Activated T-cell treated with anti-CD3 and anti-CD28 coated beads, Interleukin-2, amount 50 U/mL, for 1 hour (primary cell): ENCODE data around the gene PTCRA.
A peak's percentile ranks its signal among the peaks of the same experiment; 100 is the strongest.
"Not testable (repeated sequence)": the region's sequence is repeated elsewhere in the genome, so short reads cannot be mapped to it uniquely, and the experiment has no call there.

Experiments used
- DNase-seq: peaks from one replicate; pipeline ENCODE4 v3.0.0-alpha.2; 2020

Gene PTCRA

DNA sequence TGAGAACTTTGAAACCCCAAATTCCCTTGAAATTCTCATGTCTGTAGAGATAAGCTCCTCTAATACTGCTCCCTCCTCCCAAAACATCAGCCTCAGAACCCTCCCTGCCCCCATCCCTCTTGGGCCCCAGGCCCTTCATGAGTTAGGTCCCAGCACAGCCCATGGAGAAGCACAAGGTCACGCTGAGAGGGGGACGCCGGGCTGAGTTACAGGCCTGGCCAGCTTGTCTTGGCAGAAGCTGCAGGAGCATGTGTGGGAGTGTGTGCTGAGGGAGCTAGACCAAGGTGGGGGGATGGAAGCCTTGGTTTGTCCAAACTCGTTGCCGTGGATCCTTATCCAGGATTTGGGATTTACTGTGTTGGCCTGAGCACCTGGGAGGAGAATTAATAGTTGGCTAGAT is 8.5 kb upstream of the PTCRA start:
- no peak for DNase-seq

DNA sequence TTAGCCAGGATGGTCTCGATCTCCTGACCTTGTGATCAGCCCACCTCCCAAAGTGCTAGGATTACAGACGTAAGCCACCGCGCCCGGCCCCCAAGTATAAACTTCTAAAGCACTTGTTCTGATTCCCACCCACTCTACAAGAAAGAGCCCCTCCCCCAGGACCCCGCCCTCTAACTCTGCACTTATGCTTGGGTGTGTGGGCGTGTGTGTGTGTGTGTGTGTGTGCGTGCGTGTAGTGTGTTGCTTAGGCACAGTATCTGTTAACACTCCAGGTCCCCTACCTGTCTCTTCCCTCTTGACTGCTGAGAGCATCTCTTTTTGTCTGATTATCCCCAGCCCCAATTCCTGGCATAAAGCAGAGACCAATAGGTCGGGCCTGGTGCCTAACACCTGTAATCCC is 6.0 kb upstream of the PTCRA start:
- DNase-seq: no peak

DNA sequence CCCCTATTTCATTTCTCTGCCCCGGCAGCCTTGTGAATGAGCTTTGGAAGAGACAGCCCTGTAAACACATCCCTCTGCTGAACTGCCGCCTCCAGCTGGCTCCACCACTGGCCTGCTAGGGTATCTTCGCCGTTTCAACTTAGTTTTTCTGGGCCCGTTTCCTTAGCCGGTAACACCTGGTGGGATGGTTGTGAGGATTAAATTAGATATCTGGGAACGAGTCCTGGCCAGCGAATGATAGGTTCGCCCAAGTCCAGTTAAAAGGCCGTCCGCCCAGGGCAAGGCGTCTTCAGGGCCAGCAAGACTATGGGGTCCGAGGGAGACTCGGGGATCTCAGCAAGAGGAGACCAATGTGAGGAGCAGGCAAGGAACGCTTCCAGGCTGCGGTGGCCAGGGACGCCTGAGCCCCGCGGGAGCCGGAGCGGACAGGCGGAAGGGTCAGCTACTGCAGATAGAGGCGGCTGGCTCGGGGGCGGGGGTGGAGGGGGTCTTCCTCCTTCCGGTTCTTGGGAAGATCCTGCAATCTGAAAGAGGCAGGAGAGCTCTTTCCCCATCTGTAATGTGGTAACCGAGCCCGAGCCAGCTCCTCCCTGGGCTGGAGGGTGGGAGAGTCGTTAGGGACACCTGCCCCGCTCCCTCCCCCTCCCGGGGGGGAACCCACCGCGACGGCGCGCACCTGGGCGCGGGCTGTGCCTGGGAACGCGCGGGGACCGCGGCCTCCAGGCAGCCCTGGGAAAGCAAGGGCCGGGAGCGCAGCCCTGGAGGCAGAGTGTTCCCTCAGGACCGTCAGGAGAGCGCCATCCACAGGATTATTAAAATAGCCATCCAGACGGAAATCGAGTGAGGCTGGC is 4.5 kb upstream of the PTCRA start:
- DNase-seq: no peak

DNA sequence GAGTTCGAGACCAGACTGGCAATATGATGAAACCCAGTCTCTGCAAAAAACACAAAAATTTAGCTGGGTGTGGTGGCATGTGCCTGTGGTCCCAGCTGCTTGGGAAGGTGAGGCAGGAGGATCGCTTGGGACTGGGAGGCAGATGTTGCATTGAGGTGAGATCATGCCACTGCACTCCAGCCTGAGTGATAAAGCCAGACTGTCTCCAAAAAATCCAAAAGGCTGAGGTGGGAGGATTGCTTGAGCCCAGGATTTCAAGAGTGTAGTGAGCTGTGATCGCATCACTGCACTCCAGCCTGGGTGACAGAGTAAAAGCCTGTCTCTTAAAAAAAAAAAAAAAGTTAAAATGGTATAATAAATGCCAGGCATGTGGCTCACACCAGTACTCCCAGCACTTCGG is 1.3 kb upstream of the PTCRA start:
- DNase-seq: no peak

DNA sequence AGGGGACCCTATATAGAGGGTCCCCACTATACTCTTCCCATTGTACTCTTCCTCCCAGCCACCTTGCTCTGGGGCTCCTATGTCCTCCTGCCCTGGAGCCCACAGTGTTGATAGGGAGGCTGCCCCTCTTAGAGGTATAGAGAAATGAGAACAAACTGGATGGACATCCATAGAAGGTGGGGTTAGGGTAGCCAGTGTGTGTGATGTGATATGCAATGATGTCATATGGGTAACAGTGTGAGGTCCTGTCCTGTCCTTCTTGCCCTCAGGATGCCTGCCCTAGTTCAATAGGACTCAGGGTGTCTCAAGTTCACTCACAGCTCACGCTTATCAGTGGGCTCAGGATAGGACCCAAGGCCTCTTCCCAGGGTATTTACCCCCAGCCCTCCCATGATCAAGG is 435 bp downstream of the PTCRA start:
- DNase-seq: no peak

DNA sequence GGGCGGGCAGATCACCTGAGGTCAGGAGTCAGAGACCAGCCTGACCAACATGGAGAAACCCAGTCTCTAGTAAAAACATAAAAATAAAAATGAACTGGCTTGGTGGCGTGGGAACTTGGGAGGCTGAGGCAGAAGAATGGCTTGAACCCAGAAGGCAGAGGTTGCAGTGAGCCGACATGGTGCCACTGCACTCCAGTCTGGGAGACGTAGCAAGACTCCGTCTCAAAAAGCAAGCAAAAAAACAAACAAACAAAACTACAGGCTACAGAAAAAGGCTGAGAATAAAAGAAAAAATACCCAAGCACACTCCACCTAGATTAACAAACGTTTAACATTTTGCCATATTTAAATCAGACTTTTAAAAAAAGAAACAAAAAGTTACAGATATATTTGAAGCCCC is 5.9 kb downstream of the PTCRA start:
- no peak for DNase-seq

DNA sequence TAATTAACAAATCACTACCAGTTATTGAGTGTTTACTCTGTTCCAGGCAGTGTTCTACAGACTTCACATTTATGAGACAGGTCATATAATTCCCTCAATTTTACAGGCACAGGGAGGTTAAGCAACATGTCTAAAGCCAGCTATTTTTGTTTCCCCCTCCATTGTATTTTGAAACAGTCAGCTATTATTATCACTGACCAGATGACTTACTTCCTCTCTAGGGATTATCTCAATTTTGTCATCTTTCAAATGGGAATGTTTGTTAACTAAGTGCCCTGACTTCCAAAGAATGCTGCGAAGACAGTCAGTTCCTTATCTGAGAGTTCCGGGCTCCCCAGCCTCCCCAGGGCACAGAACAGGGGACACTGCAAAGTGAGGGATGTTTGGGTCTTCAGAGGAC is 7.8 kb downstream of the PTCRA start:
- DNase-seq: no peak

DNA sequence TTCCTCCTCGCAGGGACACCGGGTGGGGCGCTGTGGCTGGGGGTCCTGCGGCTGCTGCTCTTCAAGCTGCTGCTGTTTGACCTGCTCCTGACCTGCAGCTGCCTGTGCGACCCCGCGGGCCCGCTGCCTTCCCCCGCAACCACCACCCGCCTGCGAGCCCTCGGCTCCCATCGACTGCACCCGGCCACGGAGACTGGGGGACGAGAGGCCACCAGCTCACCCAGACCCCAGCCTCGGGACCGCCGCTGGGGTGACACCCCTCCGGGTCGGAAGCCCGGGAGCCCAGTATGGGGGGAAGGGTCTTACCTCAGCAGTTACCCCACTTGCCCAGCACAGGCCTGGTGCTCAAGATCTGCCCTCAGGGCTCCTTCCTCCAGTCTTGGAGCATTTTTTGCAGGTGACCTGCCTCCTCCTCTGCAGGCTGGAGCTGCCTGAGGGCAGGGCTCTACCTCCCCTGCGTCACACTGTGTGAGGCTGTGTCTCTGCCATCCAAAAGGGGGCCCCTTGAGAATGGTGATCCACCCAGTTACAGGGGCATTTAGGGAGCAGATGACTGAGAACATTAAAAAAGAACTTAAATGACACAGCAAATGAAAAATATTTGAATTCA is 9.5 kb downstream of the PTCRA start:
- no peak for DNase-seq

DNA sequence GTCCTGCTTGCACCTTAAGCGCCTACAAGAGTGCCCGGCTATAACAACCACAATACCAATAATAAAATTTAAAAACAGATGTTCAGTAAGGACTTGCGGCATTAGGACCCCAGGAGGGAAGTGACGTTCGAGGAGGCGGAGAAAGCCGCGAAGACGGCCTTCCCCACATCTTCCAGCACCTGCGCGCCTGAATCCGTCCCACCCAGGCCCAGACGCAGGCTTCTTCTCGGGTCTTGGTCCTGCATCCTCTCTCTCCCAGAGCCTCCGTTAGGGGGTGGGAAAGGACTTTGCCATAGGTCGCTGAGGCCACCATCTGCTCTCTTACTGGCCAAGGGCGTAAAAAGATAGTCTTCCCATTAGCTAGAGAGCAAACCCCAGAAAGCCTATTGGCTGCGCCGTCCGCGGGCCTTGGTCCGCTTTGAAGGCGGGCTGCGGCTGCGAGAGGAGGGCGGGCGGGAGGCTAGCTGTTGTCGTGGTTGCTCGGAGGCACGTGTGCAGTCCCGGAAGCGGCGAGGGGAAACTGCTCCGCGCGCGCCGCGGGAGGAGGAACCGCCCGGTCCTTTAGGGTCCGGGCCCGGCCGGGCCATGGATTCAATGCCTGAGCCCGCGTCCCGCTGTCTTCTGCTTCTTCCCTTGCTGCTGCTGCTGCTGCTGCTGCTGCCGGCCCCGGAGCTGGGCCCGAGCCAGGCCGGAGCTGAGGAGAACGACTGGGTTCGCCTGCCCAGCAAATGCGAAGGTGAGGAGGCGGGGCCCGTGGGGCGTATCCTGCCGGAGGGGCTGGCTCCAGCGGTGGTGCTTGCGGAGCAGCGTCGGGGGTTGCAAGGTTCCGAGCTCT is 13.3 kb downstream of the PTCRA start, which contains the start of gene CNPY3:
TSS of gene CNPY3 (plus strand) at position 495 of the 835 bp plus-strand sequence. CDS start at position 586, 91 bp downstream.
- peak; percentile 92 for DNase-seq

DNA sequence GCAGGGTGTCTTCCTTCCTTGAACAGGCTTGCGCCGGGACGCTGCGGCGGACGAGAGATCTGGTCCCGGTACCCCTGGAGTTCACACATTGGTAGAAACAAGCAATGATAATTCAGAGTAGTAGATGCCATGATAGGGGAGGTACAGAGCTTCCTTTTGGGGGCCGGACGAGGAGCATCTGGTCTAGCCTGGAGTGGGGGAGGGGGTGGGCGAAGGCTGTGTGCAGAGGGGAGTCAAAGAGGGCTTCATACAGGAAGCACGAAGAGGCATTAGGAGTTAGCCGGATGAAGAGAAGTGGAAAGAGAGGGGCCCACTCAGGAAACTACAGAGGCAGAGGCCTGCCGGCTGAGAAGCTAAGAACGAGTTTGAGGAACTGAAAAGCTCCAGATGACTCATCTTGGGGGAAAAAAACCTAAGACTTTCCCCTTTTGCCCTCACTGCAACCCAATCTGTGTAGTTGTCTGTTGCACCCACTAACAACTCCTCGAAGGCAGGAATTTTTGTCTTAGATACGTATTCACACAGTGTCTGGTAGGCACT is 14.0 kb downstream of the PTCRA start:
- DNase-seq: no peak

DNA sequence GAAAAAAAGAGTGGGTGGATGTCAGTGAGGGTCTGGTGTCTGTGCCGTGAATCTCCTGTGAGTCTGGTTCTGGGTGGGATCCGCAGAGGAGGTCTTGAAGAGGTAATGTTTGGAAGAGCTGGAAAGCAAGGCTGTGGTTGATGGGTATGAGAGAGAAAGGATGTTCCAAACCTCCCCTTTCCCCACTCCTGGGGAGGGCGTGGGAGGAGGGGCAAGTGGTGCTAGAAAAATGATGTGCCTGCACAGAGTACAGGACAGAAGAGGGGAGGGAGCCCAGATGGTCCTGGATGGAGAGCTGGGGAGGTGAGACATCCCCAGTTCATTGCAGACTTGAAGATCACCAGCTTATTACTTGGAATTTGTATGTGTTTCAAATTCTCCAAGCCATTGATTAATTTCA is 16.6 kb downstream of the PTCRA start:
- DNase-seq: no peak

DNA sequence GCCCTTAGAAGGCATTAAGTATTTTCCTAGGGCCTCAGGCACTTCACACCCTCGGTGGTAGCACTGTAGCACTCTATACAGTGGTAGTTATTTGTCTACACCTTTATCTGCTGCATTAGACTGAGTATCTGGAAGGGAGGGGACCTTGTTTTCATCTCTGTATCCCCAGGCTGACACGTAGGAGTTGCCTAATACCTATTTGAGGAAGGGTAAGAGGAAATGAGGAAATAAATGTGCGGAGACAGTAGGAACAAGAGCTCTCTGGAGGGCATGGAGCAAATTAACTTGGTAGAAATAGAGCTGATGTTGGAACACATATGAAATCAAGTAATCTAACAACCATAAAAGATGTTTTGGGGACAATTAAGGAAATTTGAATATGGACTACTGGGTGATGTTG is 17.4 kb downstream of the PTCRA start:
- no peak for DNase-seq

DNA sequence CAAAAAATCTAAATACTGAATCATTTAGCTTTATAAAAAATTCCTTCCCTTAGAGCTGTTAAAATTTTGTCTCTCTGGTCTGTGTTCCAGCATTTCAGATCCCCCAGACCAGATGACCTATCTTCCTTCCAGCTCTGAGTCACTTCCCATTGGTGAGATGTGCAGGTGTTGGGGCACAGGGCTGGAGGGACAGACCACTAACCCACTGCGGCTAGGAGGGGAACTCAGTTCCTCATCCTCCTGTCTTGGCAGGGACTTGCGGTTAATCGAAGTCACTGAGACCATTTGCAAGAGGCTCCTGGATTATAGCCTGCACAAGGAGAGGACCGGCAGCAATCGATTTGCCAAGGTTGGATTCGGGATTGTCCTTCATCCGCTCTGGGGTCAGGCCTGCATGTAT is 19.5 kb downstream of the PTCRA start:
- DNase-seq: no peak

DNA sequence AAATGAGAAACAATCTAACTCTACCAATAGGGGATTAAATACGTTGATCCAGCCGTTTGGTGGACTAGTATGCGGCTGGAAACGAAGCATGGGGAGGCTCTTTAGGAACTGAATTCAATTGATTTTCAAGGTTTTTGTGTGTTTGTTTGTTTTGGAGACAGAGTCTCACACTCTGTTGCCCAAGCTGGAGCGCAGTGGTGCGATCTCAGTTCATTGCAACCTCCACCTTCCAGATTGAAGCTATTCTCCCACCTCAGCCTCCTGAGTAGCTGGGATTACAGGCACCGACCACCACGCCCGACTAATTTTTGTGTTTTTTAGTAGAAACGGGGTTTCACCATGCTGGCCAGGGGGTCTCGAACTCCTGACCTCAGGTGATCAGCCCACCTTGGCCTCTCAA is 20.5 kb downstream of the PTCRA start:
- no peak for DNase-seq

DNA sequence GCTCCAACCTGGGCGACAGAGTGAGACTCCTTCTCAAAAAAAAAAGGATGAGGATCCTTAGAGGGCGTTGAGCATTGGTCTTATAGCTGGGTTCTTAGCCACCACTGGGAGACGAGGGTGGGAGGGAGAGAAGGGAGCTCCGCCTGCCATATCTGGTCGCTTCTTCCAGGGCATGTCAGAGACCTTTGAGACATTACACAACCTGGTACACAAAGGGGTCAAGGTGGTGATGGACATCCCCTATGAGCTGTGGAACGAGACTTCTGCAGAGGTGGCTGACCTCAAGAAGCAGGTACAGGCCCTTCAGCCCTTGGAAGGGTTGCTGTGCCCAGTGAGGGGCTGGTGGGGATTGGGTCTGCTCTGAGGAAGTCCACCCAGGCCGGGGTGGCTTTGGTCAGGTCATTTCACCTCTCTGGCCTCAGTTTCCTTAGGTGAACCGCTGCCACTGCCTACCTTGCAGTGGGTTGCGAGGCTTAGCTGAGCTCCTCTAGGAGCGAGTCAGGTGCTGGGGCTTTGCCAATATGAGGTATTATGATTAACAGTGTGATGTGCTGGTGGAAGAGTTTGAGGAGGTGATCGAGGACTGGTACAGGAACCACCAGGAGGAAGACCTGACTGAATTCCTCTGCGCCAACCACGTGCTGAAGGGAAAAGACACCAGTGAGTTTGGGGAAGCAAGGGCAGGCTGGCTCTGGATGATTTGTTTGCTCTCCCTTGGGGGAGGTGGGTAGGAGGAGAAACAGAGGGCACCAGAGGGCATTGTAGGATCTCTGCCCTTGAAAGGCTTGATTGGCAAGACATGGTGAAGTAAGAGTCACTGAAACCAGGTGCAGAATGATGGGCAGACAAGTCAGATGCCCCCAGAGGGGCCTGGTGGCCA is 21.9 kb downstream of the PTCRA start:
- no peak for DNase-seq

DNA sequence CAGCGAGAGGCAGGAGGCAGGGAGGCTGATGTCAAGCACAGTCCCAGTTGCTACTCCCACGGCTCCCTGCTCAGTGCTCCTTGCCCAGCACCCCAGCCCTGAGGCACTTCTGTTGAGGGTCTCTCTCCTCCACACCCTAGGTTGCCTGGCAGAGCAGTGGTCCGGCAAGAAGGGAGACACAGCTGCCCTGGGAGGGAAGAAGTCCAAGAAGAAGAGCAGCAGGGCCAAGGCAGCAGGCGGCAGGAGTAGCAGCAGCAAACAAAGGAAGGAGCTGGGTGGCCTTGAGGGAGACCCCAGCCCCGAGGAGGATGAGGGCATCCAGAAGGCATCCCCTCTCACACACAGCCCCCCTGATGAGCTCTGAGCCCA is 22.6 kb downstream of the PTCRA start:
- no peak for DNase-seq

DNA sequence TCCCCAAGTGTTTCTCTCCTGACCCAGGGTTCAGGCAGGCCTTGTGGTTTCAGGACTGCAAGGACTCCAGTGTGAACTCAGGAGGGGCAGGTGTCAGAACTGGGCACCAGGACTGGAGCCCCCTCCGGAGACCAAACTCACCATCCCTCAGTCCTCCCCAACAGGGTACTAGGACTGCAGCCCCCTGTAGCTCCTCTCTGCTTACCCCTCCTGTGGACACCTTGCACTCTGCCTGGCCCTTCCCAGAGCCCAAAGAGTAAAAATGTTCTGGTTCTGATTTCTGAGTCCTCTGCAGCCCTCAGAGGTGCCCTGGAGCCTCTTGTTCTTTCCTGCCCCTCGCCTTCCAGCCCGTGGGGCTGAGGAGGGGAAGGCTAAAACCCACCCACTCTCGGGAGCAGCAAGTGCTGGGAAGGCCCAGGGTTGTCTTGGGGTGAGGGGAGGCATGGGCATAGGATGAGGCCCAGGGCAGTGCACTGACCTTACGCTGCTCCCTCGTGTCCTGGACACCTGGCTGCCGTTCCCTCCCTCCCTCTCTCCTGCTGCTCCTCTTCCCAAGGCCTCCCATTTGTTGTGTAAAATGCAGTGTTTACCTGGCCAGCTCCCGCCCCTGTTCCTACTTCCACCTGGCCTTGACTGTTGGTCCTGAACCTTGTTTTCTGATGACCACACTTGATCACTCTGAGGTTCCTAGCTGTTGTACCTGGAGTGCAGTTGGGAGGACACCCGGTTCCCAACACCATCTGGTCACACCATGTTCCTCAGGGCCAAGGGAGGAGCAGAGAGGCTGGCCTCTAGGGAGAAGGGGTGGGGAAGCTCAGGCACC is 23.3 kb downstream of the PTCRA start:
- DNase-seq: no peak

DNA sequence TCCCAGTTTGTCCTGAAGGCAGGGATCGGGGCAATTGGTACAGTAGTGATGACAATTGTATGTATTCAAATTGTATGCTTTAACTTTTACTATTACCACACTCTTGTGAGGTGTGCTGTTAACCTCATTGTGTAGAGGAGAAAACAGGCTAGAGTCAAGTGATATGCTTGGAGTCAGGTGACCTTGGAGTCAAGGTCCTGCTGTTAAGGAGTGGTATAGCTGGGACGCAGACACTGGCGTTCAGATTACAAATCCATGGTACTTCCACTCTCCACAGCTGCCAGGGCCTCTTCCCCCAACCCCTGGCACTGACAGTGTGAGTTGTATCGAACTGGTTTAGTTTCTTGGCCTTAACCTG is 23.9 kb downstream of the PTCRA start:
- no peak for DNase-seq

DNA sequence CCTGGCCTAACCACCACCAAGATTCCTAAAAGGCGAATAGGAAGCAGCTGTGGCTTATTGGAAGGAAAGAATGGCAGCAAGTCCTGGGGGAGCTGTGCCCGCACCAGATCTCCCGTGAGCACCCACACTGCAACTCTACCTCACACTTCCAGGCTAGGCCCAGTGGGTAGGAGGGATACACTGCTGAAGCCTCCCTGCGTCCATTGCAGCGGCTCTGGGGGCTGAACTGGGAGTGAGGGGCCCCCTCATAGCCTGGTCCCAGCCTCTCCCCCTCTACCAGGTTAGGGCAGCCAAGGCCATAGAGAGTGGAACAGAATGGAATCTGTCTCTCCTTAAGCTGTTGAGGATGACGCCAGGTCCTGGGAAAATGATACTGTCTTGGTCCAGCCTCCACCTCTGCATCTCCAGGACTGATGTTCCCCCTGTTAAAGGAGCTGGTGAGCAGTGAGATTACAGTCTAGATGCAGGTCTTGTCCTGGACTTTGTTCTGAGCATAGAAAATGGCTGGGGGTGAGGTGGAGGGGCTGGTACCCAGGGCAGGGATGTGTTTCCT is 24.7 kb downstream of the PTCRA start:
- no peak for DNase-seq

DNA sequence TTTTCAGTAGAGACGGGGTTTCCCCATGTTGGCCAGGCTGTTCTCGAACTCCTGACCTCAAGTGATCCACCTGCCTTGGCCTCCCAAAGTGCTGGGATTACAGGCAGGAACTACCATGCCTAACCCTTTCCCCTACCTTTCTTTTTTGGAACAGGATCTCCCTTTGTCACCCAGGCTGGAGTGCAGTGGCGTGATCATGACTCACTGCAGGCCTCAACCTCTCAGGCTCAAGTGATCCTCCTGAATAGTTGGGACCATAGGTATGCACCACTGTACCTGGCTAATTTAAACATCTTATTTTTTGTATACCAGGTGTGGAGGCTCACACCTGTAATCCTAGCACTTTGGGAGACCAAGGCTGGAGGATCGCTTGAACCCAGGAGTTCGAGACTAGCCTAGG is 25.5 kb downstream of the PTCRA start:
- DNase-seq: not testable (repeated sequence)

DNA sequence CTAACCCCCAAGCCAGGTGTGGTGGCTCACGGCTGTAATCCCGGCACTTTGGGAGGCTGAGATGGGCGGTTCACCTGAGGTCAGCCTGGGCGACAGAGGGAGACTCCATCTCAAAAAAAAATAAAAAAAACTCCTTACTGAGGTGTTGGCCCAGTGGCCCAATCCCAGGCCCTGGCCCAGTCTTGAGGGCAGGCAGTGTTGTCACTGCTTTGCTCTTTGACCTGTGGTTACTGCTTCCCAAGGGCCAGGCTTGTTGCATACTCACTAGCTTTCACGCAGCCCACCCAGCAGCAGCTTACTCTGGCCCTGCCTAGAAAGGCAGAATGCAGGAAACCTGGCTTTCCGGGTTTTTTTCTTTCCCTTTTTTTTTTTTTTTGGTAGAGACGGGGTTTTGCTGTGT is 26.6 kb downstream of the PTCRA start:
- DNase-seq: no peak
